HG03520 (cell line): ENCODE results near the gene FCSK.

ENCODE experiments used
- ATAC-seq: cut with Tn5 transposase; IDR thresholded peaks from one replicate; pipeline ENCODE4 v1.9.1; 2021; ENCODE audit warnings: mild to moderate bottlenecking, moderate library complexity; ENCODE audit not compliant: unreplicated experiment

Gene FCSK

DNA sequence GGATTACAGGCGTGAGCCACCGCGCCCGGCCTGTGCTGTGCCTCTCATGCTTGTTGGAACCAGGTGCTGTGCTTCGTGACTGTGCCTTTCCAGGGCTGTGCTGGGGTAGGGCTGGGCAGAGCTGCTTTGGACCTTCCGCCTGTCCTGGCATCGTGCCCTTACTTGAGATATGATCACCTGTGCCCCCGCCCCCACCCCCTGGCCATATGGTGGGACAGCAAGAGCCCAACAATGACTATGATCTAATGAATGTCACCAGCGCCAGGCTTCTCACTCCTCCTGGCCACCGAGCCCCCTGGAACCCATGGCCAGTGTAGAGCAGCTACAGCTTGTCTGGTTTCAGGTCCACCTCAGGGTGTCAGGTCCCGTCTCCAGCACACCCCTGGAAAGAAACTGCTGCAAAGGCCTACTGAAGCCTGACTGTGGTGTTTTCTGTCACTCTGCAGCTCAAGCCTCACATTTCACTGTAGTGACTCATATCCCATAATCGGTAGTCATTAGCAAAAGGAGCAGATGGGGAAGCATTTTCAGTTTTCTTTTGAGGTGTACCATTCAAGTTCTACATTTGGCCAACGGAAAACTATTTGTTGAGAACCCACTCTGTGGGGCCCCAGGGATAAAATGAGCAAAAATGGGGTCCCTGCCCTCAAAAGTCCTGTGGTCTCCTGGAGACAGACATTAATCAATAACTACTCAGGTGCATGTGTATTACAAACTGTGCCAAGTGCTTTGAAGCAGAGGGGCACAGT is 22.1 kb downstream of the FCSK start:
- peak; percentile 88 for ATAC-seq

DNA sequence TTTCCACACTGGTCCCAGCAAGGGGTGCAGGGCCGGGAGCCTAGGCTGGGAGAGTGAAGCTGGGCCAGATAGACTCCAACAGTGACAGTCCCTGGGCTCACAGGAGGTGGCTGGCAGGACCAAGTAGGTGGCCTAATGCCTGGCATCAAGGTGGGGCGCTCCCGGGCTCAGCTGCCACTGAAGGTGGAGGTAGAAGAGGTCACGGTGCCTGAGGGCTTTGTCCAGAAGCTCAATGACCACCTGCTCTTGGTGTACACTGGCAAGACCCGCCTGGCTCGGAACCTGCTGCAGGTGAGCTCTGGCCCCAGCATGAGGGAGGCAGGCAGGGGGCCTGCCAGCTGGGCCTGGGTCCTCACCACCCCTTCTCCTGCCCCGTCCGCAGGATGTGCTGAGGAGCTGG is 23.8 kb downstream of the FCSK start:
- ATAC-seq: no peak

DNA sequence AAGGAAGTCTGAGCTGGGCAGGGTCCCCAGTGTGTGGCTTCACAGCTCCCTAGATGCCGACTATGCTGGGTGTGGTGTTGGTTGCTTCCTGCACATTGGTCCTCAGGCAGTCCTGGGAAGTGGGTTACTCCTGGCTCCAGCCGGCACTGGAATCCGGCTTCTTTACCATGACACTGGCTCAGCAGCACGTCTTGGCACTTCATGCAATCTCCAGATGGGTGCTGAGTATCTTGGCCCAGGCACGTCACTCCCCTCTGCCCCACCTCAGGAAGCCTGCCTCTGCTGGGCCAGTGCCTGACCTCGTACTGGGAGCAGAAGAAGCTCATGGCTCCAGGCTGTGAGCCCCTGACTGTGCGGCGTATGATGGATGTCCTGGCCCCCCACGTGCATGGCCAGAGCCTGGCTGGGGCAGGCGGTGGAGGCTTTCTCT is 24.5 kb downstream of the FCSK start:
- ATAC-seq: no peak

DNA sequence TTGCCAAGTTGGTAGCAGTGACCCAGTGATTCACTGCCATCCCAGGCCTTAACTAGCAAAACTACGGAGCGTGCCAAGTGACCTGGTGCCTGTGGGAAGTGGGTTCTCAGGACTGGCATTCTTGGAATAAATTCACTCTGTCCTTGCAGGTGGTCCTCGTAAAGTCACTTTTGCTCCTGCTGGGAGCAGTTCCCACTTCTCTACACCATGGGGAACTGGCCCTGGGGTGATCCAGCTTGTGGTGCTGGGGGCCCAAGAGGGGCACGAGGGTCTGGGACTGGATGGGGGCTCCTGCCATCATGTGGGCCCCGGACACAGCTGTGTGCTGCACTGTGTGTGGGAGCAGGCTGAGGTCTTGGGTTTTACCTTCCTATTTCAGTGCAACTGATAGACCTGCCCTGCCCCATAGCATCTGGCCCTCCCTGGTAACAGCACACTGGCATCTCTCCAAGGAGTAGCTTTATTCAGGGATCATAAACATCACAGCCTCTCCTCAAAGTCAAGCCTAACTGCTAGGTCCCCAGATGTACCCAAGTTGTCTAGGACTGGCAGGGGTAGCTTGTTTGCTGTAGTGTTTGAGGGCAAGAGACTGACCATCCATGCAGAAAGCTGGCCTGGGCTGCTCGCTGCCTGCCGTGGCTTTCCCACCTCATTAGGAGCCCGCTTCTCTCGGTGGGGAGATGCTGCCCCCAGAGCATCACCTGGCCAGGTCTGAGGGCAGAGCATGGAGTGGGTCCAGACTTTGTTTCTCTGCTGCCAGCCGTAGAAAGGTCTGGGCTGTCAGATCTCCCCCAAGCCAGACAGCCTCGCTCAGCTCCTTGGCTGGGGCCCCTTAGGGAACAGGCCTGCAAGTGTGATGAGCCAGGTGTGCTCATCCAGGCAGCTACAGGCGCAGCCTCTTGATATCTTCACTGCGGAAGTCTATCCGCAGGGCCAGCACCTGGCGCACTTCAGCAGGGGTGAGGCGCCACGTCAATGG is 26.0 kb downstream of the FCSK start:
- no peak for ATAC-seq

DNA sequence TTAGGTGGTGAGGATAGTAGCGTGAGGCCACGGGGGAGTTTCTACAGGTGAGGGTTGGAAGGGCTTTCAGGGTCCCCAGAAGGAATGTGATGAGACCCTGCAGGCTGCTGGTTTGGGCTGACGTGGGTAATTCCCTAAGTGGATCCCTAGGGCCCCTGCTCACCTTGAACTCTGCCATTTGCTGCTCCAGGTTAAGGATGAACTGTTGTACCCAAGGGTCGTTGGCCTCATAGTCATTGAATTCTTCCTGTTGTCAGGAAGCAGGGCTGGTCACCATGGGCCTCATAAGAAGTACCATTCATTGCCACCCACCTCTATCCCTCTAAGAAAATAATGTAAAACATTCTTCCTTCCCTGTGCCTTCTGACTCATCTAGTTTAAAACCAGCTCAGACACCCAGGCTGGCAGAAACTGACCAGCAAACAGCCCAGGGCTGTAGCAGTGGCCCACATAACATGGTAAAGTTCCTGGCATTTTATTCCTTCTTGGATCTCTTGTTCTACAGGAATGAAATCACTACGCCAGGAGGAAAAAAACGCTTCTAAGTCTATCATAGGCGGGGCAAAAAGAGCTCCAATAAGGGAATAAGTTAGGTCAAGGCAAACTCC is 27.6 kb downstream of the FCSK start:
- no peak for ATAC-seq

DNA sequence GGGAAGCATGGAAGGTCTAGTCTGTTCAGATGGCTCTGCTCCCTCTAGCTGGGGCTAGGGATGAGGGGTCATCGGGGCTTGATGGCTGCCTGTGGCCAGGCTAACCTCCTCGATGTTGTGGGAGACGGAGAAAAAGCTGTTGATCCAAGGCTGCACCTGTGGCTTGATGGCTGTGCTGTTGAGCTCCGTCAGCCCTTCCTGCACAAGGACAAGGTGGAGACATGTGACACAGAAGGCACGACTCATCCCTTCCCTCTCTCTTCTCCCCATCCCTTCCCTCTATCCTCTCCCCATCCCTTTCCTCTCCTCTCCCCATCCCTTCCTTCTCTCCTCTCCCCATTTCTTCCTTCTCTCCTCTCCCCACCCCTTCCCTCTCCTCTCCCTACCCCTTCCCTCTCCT is 28.2 kb downstream of the FCSK start:
- ATAC-seq: no peak

DNA sequence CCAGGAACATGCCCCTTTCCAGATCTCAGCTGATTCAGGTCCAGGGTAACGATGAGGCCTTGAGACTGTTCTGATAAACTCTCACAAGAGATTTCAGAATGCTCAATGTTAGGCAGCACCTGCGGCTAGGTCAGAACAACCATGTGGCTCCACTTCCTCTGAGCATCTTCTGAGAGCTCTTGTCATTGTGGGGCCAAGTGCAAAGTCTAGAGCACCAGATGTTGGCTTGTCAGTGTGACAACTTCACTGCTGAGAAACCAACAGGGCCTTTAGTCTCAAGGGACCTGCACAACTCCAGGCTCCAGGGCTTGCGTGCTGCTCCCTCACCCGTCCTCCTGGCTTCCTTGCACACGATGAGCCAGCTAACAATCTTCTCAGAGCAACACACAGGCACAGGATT is 29.0 kb downstream of the FCSK start:
- no peak for ATAC-seq

DNA sequence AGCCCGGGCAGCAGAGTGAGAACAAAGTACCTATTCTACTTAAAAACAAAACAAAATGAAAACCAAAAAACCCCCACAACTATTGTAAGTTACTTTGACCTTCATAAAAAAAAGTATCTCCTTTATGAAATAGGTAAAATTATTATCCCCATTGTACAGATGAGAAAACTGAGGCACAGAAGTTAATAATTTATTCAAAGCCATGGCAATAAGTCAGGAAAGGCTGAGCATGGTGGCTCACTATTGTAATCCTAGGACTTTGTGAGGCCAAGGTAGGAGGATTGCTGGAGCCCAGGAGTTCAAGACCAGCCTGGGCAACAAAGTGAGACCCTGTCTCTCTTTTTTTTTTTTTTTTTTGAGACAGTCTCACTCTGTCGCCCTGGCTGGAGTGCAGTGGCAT is 30.5 kb downstream of the FCSK start:
- ATAC-seq: no peak

DNA sequence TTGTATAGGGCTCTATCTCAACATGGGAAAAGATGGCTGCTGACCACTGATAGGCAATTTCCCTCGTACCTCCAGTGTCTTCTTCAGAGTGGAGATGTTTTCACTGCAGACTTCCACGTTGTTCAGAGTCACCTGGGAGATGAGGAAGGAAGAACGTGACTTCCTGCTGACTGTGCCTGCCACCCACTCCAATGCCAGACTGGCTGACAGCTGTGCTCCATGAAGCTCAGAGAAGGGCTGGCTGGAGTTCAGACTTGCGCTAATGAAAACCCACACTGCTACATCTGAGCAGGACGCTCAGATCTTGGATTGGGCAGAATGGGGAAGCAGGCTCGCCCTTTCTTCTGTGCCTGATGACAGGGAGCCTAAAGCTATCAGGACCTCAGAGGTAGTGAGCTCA is 35.9 kb downstream of the FCSK start:
- ATAC-seq: no peak

DNA sequence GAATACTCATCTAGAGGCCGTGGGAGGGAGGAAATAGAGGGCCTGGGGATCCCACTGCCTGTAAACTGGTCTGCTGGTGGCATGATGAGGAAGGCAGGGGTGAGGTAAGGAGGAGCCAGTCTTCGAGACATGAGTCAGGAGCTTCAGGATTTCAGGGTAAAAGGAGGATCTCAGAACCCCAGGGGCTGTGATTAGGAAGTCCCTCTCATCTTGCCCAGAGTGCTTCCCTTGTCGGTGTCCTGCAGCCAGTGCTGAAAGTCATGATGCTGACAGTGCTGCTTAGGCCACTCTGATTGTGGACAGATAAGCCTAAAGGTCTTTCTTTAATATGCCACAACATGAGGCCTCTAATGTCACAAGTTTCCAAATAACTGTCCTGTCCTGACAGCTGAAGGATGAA is 39.4 kb downstream of the FCSK start:
- no peak for ATAC-seq

DNA sequence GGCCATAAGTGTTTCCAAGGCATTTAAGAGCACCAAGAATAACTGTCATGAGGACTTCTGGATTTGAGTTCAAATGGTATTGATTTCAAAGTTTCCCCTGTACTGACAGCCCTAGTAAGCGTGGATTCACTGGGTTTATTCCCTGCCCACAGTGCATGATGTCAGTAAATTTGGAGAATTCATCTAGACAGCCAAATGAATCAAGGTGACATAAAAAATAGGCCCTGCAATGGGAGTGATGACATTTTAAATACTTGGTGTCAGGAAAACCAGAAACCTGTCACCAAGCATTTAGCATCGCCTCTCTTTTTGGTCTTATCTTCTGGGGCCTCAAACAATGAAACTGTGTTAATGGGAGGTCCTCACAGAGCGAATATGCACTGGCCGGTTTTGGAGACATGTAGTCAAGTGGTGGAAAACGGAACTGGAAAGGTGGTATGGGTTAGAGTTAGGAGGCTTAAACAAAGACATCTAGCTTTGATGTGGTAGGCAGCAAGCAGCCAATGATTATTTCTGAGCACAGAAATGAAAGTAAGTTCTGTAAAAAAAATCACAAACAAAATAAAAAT is 39.9 kb downstream of the FCSK start:
- no peak for ATAC-seq

DNA sequence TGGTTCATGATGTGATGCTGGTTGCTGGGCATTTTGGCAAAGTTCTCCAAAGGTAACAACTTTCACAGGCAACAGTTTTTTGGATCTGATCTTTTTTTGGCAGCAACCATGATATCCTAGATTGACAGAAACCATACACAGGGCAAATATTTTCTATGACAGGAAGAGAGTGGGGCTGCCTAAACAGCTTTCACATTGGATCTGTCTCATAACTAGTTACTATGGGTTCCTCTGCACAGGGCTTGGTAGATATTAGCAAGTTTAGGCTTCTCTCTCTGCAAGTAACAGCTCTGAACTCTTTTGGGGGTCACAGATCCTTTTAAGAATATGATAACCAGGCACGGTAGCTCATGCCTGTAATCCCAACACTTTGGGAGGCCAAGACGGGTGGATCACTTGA is 40.4 kb downstream of the FCSK start:
- no peak for ATAC-seq

DNA sequence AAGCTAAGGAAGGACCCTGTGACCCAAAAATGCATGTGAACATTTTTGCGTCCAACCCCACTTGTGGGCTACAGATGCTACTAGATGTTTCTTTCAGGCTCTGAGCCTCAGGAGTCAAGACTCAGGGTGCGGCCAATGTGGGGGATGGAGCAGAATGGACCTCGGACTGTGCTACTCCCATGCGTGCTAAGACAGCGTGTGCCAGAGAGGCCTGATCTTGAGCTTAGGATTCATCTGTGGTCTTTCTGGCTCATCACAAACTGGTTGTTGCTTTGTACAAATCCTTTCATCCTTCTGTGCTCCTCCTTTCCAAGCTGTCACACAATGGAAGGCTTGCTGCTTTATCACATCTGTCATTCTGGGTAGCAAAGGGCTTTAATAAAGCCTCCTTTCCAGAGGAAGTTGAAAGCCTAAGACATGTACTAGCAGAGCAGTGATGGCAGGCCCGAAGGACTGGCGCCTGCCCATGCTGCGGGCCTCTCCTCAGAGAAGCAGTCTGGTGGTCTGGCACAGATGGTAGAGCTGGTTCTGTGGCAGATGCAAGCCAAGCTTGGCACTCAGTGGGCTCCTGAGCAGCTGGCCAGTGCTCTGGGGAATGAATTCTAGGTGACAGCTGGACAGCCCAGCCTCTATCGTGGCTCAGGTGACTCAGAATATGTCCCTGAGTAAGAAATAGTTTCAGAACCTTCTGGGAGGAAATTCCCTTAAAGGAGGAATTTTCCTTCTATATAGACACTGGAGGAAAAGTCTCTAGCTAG is 41.2 kb downstream of the FCSK start:
- ATAC-seq: no peak

DNA sequence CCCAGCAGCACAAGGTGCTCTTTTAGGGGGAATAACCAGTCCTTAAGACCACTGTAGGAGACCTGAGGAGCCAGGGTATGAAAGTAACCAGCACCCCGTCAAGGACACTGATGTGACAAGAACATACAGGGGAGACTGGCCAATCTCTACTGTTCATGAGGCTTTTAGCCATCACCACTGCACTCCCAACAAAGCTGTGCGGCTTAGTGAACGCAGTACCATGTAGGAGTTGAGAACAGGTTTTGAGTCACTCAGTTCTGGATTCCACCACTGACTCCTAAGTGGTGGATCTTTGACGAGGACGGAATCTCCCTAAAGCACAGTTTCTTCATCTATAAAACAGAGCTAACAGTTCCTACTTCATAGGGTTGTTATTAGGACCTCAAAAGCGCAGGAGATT is 42.1 kb downstream of the FCSK start:
- no peak for ATAC-seq

DNA sequence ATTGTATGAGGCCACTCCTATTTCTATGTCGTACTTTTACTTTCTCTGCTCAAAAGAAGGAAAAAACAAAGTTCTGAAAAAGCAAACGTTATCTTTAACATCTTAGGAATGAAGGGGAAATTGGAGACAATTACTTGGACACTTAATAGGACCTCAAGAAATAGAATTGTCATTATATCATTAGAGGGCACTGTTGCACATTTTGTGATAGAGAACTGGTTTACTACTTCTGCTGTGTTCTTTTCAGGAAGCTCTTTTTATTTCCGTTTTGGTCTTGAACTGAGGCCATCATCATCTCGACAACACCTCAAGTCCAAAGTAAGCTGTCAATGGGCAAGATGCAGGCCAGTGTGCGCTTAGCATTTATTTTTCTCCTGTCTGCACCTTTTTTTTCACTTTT is 54.4 kb downstream of the FCSK start:
- no peak for ATAC-seq

DNA sequence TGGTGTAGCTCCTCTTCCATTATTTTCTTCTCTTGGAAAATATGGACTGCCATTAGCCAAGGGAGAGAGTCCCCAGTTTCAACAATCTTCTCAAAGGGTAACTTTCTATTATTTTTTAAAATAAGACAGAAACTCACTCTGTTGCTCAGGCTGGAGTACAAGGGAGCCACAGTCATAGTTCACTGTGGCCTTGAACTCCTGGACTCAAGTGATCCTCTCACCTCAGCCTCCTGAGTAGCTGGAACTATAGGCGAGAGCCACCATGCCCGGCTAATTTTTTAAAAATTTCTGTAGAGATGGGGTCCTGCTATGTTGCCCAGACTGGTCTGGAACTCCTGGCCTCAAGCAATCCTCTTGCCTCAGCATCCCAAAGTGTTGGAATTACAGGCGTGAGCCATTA is 55.8 kb downstream of the FCSK start:
- ATAC-seq: no peak

DNA sequence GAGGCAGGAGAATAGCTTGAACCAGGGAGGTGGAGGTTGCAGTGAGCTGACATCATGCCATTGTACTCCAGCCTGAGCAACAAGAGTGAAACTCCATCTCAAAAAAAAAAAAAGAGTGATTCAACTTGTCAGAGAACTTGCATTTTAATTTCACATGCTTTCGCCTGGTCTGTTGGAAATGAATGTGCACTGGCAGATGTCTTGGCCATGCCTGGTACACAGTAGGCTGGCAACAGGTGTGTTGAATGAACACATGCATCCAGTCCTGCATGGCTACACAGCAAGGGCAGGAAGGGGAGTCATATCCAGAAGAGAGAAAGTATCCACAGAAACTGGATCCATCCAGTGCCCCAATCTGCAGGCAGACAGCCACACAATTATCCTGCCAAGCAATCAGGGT is 57.4 kb downstream of the FCSK start:
- no peak for ATAC-seq

DNA sequence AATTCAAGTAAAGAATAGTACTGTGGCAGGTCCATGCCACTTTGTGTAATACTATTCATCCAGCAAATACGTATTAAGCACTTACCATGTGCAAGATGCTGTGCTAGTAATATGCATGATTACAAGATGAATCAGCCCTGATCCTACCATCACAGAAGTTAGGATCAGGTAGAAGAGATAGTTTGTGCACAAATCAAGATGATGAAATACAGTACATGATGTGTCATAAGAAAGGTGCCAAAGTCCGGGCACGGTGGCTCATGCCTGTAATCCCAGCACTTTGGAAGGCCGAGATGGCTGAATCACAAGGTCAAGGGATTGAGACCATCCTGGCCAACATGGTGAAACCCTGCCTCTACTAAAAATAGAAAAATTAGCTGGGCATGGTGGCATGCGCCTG is 58.1 kb downstream of the FCSK start:
- no peak for ATAC-seq

DNA sequence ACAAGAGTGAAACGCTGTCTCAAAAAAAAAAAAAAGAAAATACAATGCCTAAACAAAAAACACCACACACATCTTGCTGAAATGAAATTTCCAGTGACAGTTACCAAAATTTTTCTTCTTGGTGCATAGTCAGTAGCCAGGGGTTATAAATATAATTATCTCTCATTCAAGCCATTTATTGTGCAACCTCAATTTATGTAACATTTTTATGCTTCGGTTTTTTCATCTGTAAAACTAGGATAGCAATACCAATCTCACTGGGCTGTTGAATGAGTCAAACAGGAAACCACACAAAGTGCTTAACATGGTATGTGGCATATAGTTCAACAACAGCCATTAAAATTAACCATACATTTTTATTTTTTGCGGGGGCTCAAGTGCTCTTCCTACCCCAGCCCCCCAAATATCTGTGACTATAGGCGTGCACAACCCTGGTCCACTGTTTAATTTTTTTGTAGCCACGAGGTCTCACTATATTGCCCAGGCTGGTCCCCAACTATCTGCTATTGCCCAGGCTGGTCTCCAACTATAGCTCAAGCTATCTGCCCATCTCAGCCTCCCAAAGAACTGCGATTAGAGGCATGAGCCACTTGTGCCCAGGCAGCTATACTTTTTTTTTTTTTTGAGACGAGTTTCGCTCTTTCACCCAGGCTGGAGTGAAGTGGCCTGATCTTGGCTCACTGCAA is 66.4 kb downstream of the FCSK start:
- ATAC-seq: no peak
